ENCODE measurements around the gene ACAA1. TPM values are rescaled to one million over a fixed set of nuclear protein-coding genes. Genes with fewer than 3 reads are reported as not detected.

ACAA1 gene
- total and polyA plus RNA-seq, 2 experiments from 2014 or later, result 21.4 to 26.6 TPM

- Histone ChIP-seq H3K9me2 (ENCODE audit: insufficient read depth) (peaks cover 10% of the 10 kb centered on the region), H3K36me3 (ENCODE audit: insufficient read depth) (no peaks in the 10 kb centered on the region), H3K4me2 (no peak overlapping the region), H3K27ac (ENCODE audit: low read depth) (no peak overlapping the region), H3K4me3 (no peak overlapping the region), H4K20me1 (replicated peaks; ENCODE audit: insufficient read depth) (no peaks in the 10 kb centered on the region), H3K4me1 (ENCODE audit: insufficient read depth) (no peaks in the 10 kb centered on the region), H3K79me2 (replicated peaks; ENCODE audit: insufficient read depth) (no peaks in the 10 kb centered on the region), H3F3A (replicated peaks; ENCODE audit: low read depth) (no peaks in the 10 kb centered on the region), H2AFZ (no peak overlapping the region), H3K27me3 (ENCODE audit: insufficient read depth) (no peaks in the 10 kb centered on the region)
- DNase-seq (ENCODE audit: low spot score) (no peak), ATAC-seq (no peak)
- Mint-ChIP-seq H3K27me3 (ENCODE audit: insufficient read depth, low read depth, poor library complexity) (no peaks in the 10 kb centered on the region), H3K4me1 (no peaks in the 10 kb centered on the region), H3K27ac (no peak overlapping the region), H3K36me3 (ENCODE audit: low read depth) (0 out of 3 replicates have a peak, but pooled peaks cover 2% of the 10 kb centered on the region), H3K9me3 (peaks cover 6% of the 10 kb centered on the region; the same call in 1 of the 3 replicates), H3K4me3 (no peak overlapping the region)
- TF ChIP-seq REST (IDR thresholded peaks at IDR 0.05; ENCODE audit: unreplicated experiment) (no peak), CREB1 (CRISPR knock-in tag; IDR thresholded peaks at IDR 0.05; ENCODE audit: low read depth) (no peak), JUNB (IDR thresholded peaks at IDR 0.05; ENCODE audit: unreplicated experiment) (no peak), STAT1 (IDR thresholded peaks at IDR 0.05; ENCODE audit: unreplicated experiment) (no peak)
Observed at GRCh38 chr3:38147421-38147820, 10.5 kb upstream of the ACAA1 start.

- no peaks in the 10 kb centered on the region for H3K4me1 ChIP-seq (ENCODE audit: insufficient read depth)
- Mint-ChIP-seq H3K27ac (no peak overlapping the region), H3K4me3 (no peak overlapping the region), H3K27me3 (ENCODE audit: insufficient read depth, low read depth, poor library complexity) (no peaks in the 10 kb centered on the region), H3K36me3 (ENCODE audit: low read depth) (peaks cover 11% of the 10 kb centered on the region; the same call in 2 of the 3 replicates), H3K4me1 (no peaks in the 10 kb centered on the region), H3K9me3 (peaks cover 6% of the 10 kb centered on the region; the same call in 1 of the 3 replicates)
- H4K20me1 ChIP-seq (replicated peaks; ENCODE audit: insufficient read depth), result no peaks in the 10 kb centered on the region
- H3K27me3 ChIP-seq (ENCODE audit: insufficient read depth), result no peaks in the 10 kb centered on the region
- H3K9me2 ChIP-seq (ENCODE audit: insufficient read depth), result peaks cover 6% of the 10 kb centered on the region
- no peak overlapping the region for H3K27ac ChIP-seq (ENCODE audit: low read depth)
- no peak overlapping the region for H3K4me2 ChIP-seq
- ATAC-seq (no peak), DNase-seq (ENCODE audit: low spot score) (no peak)
- H3K79me2 ChIP-seq (replicated peaks; ENCODE audit: insufficient read depth), result no peaks in the 10 kb centered on the region
- H3K36me3 ChIP-seq (ENCODE audit: insufficient read depth), result no peaks in the 10 kb centered on the region
- no peaks in the 10 kb centered on the region for H3F3A ChIP-seq (replicated peaks; ENCODE audit: low read depth)
- H2AFZ ChIP-seq, result no peak overlapping the region
- H3K4me3 ChIP-seq, result no peak overlapping the region
- TF ChIP-seq NANOG (IDR thresholded peaks at IDR 0.05; ENCODE audit: borderline replicate concordance) (no peak), EZH2 (IDR thresholded peaks at IDR 0.05; ENCODE audit: low read depth, unreplicated experiment) (no peak), POLR2AphosphoS5 (IDR thresholded peaks at IDR 0.05; ENCODE audit: low read depth) (no peak), ZNF331 (CRISPR knock-in tag; IDR thresholded peaks at IDR 0.05; ENCODE audit: low read depth) (no peak), CREB1 (CRISPR knock-in tag; IDR thresholded peaks at IDR 0.05; ENCODE audit: low read depth) (no peak), STAT1 (IDR thresholded peaks at IDR 0.05; ENCODE audit: unreplicated experiment) (no peak), ZNF462 (CRISPR knock-in tag; IDR thresholded peaks at IDR 0.05) (no peak)
Observed at GRCh38 chr3:38146504-38146903, 9.6 kb upstream of the ACAA1 start.

Measured in GM23338 (cell line).